GM21360 (cell line): ENCODE measurements around the gene MT1M.
"Not testable (repeated sequence)": the region's sequence is repeated elsewhere in the genome, so short reads cannot be mapped to it uniquely, and the experiment has no call there.

Experiments
- ATAC-seq: cut with Tn5 transposase; IDR thresholded peaks from one replicate; pipeline ENCODE4 v1.9.1; 2021; ENCODE audit warnings: mild to moderate bottlenecking, moderate library complexity; ENCODE audit not compliant: unreplicated experiment

MT1M gene

DNA sequence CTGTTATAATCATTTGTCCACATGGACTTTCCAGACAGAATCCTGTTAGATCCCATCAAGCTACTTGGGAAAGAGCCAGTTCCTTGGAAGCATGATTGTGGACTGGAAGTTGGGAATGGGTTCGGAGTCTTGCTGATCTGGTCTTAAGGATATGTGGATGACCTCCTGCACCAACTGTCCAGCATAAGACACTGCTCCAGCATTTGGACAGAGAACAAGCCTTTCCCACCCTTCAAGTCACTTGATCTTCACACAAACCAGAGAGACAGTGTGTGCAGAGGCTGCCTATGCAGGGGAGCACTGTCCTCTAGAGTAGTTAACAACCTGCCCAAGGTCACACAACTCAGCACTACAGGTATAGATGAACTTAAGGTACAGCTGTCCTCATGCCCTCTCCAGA, 13.4 kb downstream of the MT1M start:
- ATAC-seq = no peak

DNA sequence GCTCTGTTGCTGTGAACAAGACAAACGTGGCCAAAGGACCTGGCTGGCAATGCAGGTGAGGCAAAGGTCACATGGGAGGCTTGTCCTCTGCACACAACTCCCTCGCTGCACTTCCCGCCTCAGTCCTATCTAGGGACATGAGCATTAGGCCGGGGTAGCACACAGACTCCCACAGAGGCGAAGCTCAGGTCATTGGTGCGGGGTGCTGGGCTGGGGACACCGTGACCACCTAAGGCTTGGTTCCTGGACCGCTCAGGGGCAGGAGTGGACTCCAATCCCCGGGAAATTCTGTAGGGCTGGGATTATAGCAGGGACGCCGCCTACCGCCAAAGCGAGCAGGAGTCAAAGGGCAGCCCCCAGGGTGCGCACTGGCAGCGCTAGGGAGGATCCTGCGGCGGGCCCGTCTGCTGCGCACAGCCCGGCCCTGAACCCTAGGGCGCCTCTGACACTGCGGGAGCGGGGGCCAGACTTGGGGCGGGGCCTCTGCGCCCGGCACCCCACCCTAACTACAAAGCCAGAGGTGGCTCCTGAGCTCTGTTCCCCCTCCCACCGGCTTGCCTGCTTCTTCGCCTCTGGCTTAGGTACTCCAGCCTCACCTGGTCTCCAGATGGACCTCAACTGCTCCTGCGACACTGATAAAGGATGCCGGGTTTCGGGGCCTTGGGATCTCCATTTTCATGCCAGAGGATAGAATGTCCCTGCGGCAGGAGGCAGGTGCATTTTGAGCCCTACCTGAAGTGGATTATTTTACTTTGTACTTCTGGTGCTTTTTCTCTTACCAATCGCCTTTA, 15.4 kb downstream of the MT1M start:
- ATAC-seq = no peak

DNA sequence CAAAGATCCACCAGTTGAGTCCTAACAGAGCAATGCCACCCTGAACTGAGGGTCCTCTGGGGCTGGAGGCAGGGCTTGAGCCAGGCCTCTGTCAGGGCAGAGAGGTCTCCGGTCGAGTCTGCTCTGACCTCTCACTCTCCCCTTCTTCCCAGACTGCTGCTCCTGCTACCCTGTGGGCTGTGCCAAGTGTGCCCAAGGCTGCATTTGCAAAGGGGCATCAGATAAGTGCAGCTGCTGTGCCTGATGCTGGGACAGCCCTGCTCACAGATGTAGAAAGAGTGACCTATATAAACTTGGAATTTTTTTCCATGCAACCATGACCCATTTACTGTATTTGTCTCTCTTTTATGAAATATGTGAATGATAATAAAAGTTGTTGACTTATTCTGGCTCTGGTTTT, 16.8 kb downstream of the MT1M start:
- no peak for ATAC-seq

DNA sequence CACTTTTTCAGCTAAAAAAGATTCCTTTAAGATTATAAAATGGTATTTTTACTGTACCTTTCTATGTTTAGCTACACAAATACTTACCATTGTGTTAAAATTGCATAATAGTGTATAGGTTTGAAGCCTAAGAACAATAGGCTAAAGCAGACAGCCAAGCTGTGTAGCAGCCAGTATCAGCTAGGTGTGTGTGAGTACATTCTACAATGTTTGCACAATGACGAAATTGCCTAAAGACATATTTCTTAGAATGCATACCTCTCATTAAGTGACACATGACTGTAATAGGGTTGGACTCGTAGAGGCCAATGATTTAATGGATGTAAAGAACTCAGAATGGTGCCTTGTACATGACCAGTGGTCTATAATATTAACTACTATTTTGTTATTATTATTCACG, 17.4 kb downstream of the MT1M start:
- no peak for ATAC-seq

DNA sequence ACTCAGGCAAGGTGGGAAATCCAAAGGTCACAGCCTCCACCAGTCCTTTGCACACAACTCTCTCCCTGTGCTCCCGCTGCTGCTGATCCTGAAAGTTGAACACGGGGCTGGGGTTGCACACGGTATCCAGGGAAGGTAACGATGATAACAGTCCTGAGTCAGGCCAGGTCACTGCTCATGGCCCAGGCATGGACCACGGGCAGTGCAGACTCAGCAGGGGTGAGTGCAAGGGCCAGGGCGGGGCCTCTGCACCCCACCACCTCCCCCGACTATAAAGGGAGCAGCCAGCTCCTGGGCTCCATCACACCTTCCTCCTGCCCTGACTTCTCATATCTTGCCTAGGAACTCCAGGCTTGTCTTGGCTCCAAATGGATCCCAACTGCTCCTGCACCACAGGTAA, 19.1 kb downstream of the MT1M start, which contains the start of gene MT1B:
MT1B (plus strand) TSS at position 301 of the 400 bp plus-strand sequence; CDS start at position 369, 68 bp downstream.
- ATAC-seq = no peak

DNA sequence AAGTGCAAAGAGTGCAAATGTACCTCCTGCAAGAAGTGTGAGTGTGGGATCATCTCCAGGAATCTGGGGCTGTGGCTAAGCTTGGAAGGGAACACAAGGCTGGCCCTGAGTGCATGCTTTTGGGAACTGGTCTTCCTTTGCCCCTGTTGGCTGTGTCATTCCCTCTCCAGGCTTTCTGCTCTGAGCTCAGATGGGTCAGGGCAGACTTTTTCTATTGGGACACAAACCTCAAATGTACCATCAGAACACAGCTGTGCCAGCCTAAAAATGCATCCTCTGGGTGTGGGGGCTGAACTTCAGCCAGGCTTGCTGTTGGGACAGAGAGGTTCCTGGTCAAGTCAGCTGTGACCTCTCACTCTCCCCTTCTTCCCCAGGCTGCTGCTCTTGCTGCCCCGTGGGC, 20.1 kb downstream of the MT1M start:
- no peak for ATAC-seq

DNA sequence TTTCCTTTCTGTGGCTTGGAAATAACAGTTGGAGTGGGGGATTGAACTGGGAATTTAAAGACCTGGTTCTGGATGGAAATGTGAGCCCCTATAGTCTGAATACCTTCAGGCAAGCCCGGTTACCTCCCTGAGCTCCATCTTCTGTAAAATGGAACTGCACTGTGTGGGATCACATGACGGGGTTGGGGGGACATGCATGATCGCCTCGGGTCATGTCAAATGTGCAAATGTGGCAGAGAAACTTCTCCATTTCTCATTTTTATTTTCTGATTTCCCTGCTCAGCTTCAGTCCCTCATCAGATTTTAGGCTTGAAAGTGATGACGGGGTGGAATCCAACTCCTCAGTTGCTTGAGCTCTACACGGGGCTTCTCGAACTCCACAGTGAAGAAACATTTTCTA, 20.8 kb downstream of the MT1M start:
- no peak for ATAC-seq

DNA sequence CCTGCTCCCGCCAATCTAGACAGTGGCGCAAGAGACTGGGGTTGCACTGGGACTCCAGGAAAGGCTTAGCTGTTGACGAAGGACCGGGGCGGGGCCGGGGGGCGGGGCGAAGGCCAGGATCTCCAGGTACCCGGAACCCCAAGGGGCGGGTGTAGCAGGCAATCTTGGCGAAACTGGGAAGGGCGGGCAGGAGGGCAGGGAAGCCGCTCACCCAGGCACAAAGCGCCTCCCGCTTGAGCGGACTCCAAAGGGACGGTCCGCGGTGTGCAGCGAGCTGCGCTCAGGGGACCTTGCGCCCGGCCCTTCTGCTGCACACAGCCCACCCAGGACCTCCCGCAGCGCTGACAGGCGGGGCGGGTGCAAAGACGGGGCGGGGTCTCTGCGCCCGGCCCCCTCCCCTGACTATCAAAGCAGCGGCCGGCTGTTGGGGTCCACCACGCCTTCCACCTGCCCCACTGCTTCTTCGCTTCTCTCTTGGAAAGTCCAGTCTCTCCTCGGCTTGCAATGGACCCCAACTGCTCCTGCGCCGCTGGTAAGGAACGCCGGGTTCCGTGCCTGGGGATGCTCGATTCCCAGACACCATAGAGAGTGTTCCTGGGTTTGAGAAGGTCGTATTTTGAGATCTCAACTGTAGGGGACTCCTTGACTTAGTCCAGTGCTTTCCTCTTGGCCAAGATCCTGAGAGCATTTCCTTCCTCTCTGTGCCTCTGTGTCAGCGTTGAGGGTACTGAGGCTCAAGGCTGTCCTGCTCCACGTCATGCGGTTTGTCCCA, 25.3 kb downstream of the MT1M start, which contains the start of gene MT1F:
MT1F (plus strand) TSS at position 405 of the 772 bp plus-strand sequence; CDS start at position 505, 100 bp downstream.
- ATAC-seq = no peak

DNA sequence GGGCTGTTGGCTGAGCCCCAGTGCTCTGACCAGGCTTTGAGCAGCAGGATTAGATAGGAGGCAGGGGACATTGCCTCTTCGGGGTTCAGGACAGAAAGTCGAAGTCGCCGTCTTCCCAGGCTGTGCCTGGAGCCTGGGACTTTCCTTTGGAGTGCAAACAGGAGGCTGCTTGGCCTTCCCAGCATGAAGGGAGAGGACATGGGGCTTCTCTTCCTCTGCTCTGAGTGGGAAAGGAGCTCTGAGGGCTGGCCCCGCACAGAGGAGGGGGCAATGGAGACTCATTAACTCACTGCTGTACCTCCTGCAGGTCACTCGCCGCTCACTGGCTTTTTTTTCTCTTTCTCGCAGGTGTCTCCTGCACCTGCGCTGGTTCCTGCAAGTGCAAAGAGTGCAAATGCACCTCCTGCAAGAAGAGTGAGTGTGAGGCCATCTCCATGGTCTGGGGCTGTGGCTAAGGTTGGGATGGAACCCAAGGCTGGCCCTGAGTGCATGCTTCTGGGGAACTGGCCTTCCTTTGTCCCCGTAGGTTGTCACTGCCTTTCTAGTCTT, 25.9 kb downstream of the MT1M start:
- no peak for ATAC-seq

DNA sequence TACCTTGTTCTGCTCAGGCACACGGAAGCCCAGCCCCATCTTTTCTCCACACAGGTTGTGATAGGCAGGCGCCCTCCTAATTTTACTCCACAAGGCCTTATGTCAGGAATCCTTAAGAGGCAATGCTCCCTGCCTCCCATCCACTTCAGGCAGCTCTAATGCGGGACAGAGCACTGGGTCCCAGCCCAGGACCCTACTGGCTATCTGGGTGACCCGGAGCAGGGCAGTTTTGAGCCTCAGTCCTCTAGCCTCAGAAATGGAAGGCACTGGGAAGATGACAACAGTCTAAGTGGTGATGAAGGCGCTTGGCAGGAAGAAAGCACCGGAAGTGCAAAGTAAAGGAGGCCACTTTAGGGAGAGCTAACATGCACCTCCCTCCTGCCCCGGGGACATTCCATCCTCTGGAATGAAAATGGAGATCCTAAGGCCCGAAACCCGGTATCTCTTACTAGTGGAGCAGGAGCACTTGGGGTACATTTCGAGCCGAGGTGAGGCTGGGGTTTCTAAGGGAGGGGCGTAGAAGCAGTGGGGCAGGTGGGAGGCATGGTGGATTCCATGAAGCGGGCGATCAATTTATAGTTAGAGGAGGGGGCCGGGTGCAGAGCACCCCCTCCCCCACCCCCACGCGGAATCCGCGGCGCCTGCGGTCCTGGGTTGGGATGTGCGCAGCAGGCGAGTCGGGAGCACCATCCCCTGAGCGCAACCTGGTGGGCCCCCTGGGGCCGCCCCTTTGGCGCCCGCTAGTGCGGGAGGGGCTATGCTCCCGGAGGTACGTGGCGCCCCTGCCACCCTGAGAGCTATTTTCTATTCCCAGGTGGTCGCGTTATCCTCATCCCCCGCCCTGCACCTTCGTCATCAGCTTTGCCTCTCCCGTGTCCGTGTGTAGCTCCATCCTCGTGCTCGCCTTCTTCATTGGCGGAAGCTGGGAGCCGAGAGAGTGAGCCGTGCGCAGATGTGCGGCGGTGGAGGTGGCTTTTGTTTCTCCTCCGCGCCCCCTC, 30.2 kb downstream of the MT1M start:
- ATAC-seq = no peak

DNA sequence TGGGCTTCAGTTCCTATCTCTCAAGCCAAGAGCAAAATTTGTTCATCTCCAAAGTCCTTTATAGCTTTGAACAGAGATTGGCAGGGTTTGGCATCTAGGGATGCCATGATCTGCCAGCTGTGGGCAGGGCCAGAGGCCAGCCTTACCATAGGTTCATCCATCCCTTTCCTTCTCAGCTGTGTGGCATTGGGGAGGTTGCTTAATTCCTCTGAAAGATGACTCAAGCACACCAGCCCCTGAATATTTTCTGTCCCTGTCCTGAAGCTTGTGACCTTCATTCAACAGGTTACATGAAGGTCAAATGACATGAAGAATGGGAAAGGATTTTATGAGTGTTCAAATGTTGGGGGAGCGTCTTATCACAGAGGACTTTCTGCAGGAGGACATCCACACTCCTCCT, 32.0 kb downstream of the MT1M start:
- ATAC-seq = no peak

DNA sequence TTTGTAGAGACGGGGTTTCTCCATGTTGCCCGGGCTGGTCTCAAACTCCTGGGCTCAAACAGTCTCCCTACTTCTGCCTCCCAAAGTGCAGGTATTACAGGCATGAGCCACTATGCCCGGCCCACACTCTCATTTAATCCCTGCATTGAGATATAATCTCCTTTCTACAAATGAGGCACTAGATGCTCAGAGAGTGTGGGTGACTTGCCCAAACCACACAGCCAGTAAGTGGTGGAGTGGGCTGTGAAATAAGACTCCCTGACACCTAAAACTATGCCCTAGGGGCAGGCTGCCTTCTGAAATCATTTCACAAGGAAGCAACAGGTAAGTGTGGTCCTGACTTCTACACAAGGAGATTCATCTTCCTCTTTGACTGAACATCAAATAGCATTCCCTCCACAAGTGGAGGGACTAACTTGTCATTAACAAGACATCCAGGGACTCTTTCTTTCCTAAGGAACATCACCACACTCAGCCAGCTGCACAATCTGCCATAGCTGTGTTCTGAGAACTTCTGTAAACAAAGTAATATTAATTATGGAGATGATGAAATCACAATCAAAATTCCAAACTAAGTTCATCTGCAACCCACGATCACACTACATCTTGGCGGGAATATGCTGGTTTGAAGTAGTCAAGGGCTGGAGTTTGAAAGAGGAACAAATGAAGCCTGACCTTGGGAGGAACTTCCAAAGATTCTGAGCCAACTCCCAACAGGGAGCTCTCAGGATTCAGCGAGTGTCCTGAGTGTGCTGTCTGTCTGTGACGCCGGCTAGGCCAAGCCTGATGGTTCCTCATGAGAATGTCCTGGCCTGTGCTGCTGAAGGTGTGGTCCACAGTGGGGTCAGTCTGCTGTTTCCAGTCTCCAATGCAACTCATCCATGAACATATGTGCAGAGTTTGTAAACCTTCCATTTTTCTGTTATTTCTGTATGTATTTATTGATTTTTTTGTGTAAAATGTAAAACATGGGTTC, 33.1 kb downstream of the MT1M start:
- ATAC-seq = not testable (repeated sequence)

DNA sequence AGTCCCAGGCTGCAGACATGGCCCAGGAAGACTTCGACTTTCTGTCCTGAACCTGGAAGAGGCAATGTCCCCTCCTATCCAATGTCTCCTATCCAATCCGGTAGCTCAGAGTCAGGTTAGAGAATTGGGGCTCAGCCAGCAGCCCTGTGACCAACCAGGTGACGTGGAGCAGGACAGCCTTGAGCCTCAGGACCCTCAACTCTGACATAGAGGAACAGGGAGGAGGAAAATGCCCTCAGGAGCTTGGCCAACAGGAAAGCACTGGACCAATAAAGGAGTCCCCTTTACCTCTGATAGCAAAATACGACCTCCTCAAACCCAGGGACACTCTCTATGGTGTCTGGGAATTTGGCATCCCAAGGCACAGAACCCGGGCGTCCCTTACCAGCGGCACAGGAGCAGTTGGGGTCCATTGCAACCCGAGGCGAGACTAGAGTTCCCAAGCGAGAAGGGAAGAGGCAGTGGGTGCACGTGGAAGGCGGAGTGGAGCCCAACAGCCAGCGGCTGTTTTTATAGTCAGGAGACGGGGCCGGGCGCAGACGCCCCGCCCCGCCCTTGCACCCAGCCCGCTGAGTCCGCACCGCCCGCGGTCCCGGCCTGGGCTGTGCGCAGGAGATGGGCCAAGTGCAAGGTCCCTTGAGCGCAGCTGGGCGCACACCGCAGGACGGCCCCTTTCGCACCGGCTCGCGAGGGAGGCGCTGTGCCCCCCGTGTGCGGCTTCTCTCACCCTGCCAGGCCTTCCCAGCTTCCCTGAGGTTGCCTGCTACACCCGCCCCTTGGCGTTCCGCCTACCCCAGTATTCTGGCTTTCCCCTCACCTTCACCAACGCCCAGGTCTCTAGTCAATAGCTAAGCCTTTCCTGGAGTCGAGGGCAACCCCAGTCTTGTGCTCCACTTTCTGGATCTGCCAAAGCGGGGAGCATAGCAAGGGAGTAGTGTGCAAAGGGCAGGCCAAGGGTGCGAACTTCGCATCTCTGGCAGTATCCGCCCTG, 35.4 kb downstream of the MT1M start, which contains the start of gene MT1G:
MT1G (minus strand) TSS at position 485 of the 991 bp plus-strand sequence; CDS start at position 413, 72 bp downstream.
- no peak for ATAC-seq

DNA sequence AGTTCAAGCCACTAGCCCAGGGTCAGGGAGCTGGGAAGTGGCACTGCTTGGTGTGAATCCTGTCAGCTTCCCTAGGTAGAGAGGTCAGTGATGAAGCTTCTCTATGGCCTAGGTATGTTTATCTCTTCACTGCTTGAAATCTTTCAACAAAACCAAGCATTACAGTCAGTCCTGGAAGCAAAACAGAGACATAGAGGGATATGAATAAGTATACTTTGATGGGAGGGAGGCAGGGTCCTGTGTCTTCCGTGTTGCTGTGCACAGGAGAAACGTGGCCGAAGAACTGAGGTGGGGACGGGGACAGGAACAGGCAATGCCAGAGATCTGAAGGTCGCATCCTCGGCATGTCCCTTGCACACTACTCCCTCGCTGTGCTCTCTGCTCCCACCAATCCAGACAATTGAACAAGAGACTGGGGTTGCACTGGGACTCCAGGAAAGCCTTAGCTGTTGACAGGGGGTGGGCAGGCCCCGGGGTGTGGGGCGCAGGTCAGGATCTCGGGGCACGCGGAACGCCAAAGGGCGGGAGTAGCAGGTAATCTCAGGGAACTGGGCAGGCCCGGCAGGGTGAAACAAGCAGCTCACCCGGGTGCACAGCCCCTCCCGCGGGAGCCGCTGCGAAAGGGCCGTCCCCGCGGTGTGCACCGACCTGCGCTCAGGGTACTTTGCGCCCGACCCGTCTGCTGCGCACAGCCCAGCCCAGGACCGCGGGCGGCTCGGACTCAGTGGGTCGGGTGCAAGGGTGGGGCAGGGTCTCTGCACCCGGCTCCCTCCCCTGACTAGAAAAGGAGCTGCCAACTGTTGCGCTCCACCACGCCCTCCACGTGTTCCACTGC, 36.8 kb downstream of the MT1M start, which contains the start of gene MT1H:
MT1H (plus strand) TSS at position 810 of the 835 bp plus-strand sequence. CDS start 71 bp downstream, outside the sequence.
- ATAC-seq = no peak

DNA sequence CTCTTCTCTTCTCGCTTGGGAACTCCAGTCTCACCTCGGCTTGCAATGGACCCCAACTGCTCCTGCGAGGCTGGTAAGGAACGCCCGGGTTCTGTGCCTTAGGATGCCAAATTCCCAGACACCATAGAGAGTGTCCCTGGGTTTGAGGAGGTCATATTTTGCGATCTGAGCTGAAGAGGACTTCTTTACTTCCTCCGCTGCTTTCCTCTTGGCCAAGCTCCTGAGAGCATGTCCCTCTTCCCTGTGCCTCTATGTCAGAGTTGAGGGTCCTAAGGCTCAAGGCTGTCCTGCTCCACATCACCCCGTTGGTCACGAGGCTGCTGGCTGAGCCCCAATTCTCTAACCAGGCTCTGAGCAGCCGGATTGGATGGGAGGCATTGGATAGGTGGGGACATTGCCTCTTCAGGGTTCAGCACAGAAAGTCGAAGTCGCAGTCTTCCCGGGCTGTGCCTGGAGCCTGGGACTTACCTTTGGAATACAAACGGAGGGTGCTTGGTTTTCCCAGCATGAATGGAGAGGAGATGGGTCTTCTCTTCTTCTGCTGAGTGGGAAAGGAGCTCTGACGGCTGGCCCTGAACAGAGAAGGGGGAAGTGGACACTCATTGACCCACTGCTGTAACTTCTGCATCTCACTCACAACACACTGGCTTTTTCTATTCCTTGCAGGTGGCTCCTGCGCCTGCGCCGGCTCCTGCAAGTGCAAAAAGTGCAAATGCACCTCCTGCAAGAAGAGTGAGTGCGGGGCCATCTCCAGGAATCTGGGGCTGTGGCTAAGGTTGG, 37.6 kb downstream of the MT1M start:
- no peak for ATAC-seq

DNA sequence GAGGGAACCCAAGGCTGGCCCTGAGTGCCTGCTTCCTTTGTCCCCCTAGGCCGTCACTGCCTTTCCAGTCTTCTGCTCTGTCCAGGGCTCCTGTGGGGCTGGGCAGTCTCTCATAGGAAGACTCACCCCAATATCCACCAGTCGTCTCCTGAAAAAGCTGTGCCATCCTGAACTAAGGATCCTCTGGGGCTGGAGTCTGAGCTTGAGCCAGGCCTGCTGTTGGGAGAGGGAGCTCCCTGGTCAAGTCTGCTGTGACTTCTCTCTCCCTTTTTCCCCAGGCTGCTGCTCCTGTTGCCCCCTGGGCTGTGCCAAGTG, 38.1 kb downstream of the MT1M start:
- no peak for ATAC-seq
